DLD1 (cell line): Measurements from ENCODE around the gene RRN3.
"Not testable (repeated sequence)": the region's sequence is repeated elsewhere in the genome, so short reads cannot be mapped to it uniquely, and the experiment has no call there.

Experiments
- in situ Hi-C: cut with HindIII; loops from 2 replicates; pipeline ENCODE4 v1.10.0; 2017; ENCODE audit warnings: low sequenced_read_pairs

Gene RRN3

GRCh38 chr16:15052747-15053476 lies 41.2 kb downstream of the RRN3 start:
- in situ Hi-C loops: no loop called here

DNA sequence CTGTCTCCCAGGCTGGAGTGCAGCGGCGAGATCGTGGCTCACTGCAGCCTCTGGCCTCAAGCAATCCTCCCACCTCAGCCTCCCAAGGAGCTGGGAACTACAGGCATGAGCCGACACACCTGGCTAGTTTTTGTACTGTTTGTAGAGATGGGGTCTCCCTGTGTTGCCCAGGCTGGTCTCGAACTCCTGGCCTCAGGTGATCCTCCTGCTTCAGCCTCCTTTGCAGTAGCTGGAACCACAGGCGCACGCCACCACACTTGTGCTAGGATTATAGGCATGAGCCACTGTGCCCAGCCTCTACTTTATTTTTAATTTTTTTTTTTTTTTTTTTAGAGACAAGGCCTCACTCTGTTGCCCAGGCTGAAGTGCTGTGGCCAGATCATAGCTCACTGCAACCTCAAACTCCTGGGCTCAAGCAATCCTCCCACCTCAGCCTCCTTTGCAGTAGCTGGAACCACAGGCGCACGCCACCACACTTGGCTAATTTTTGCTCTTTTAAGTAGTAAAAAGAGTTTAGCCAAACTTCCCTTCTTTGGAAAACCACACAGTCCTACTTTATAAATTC lies 42.6 kb downstream of the RRN3 start:
- in situ Hi-C loops: no loop called here

DNA sequence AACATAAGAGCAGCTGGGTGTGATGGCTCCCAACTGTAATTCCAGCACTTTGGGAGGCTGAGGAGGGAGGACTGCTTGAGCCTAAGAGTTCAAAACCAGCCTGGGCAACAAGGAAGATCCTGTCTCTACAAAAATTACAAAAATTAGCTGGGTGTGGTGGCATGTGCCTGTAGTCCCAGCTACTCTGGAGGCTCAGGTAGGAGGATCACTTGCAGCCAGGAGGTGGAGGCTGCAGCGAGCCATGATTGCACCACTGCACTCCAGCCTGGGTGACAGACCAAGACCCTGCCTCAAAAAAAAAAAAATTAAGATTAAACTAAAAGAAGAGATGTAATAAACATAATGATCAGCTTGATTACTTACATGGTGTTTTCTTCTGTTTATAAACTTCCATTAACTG lies 43.6 kb downstream of the RRN3 start:
- in situ Hi-C loops: not testable (repeated sequence)

GRCh38 chr16:15049581-15050180 lies 44.4 kb downstream of the RRN3 start:
- in situ Hi-C loops: no loop called here

DNA sequence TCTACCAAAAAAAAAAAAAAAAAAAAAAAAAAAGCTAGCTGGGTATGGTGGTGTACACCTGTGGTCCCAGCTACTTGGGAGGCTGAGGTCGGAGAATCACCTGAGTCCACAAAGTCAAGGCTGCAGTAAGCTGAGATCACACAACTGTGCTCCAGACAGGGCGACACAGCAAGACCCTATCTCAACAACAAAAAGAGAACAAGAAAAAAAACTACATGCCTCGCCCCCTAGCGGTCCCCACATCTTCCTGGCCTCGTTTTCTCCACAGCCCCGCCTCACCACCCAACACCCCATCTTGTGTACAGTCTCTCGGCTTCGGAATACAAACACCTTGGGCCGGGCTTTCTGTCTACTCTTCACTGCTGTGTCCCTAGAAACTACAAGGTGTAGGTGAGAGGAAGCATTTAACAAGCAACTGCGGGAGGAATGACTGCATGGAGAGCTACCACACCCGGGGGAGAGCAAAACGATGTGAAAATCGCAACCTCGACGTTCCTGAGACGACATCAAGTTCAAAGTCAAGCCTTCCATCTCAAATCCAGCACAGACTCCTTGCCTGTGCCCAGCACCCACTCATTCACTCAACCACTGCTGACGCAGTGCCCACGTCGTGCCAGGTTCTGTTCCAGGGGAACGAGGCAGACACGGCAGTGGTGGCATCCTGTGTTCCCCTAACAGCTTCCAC lies 47.2 kb downstream of the RRN3 start:
- in situ Hi-C loops: no loop called here

GRCh38 chr16:15045270-15045669 lies 48.8 kb downstream of the RRN3 start:
- in situ Hi-C loops: not testable (repeated sequence)

GRCh38 chr16:15044286-15044685 lies 49.8 kb downstream of the RRN3 start:
- in situ Hi-C loops: no loop called here

GRCh38 chr16:15043344-15043743 lies 50.7 kb downstream of the RRN3 start:
- in situ Hi-C loops: no loop called here

GRCh38 chr16:15041271-15042004 lies 52.6 kb downstream of the RRN3 start:
- in situ Hi-C loops: no loop called here

- in situ Hi-C loops: no loop called here
Observed at GRCh38 chr16:15038689-15039088, 55.4 kb downstream of the RRN3 start.

DNA sequence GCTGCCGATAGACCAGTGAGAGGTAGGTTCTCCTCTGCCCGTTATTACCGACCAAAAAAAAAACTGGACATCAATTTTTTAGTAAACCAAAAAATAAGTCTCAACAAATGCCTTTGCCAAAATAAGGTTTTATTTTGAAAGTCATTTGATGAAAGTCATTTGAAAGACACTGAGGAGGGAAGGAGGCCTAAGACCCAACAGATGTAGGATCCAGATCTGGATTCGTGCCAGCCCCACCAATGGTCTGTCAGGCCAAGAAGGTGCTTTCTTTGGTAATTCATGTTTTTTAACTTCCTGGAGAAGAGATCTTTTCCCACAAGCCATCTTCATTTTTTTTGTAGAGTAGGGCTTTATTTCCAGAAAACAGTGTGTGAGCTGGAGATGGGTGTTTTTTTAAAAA lies 56.3 kb downstream of the RRN3 start:
- in situ Hi-C loops: no loop called here

GRCh38 chr16:15037003-15037402 lies 57.1 kb downstream of the RRN3 start:
- in situ Hi-C loops: no loop called here

DNA sequence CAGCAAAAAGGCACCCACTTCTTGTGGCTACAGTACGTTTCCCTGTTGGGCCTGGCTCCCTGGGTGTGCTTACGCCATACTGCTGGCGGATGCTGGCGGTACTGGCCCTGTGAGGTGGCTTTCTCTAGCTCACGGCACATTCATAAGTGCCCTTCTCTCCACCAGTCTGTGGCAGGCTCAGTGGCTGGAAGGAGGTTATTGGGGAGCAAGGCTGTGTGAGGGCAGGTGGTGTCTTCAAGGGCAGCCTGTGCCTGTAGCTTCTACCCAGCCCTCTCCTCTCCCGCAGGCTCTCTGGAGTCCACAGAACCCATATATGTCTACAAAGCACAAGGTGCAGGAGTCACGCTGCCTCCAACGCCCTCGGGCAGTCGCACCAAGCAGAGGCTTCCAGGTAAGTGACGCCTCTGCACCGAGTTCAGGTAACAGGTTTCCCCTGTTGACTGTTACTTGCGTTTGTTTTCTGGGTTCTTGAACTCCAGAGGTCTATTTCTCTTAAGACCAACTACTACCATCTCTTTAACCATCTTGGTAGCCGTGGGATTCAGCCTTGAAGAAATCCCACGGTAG lies 58.8 kb downstream of the RRN3 start:
- in situ Hi-C loops: no loop called here

GRCh38 chr16:15034266-15035162 lies 59.6 kb downstream of the RRN3 start:
- in situ Hi-C loops: no loop called here

DNA sequence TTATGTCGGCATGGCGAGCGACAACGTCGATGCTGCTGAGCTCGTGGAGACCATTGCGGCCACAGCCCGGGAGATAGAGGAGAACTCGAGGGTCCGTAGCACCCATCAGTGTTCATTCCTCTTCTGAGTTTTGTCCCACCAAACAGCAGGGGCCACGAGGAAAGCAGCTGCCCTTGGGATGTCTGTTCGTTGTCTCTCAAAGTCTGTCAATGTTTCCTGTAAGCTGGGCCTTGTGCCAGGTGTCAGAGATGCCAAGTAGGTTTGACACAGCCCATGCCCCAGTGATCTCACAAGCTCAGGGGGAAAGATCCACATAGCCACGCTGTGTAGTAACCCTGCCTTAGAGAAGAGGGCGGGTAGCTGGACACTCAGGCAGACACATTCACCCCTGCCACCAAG lies 60.8 kb downstream of the RRN3 start:
- in situ Hi-C loops: no loop called here

DNA sequence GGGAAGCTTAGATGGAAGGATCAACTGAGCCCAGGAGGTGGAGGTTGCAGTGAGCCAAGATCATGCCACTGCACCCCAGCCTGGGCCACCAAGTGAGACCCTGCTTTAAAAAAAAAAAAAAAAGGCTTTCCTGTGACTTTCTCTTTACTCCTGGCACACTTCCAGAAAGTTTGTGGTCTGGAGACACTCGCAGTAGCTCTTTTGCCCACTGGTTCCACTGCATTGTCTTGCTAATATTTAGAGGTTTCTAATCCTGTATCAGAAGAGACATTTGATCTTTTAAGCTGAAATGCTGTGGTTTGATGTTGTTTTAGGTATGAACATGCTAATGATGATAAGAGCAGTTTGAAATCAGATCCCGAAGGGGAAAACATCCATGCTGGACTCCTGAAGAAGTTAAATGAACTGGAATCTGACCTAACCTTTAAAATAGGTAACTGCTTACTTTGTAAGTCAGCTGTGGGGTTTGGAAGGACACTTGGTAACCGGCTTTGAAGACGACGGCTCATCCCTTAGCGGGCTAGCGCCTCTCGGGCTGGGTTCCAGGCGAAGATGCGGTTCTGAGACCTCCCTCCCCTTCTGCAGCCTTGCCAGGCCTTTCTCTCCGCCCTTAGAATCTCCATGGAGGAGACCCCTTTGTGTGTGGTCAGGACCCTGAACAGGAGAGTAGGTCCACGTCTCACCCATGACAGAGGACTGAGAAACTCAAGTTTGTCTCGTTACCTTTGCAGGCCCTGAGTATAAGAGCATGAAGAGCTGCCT lies 61.3 kb downstream of the RRN3 start:
- in situ Hi-C loops: no loop called here

GRCh38 chr16:15031586-15031985 lies 62.5 kb downstream of the RRN3 start:
- in situ Hi-C loops: no loop called here

DNA sequence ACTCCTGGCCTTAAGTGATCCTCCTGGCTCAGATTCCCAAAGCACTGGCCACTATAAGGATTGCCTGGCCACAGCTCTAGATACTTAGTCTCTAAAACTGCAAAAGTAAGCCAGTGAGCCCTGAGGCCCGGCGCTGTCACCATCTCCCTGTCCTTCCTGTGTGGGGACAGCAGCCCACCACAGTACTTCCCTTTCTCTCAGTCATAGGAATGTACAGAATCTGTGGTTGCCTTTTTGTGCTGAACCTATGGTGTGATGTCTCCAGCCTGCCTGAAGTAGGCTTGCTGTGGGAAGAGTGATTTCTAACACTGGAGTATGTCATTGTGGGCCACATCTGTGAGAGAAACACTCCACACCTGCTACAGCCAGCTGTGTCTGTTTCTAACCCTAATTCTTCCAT lies 62.9 kb downstream of the RRN3 start:
- in situ Hi-C loops: no loop called here

DNA sequence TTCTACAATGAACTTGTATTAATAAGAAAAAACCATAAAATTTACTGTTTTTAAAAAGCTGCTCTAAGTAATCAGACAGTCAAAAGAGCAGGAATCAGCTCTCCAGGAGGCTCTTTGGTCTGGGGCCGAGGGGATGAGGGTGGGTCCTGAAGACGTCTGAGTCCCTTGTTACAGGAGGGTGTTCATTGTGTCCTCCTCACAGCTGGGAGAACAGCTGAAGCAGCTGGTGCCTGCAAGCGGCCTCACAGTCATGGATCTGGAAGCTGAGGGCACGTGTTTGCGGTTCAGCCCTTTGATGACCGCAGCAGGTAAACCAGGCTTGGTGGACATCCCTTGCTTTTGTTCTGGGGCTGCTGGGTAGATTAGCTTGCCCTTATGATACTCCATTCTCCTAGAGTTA lies 64.3 kb downstream of the RRN3 start:
- in situ Hi-C loops: not testable (repeated sequence)
